Measurements from ENCODE around the gene DNAH1. TPM values are rescaled to one million over a fixed set of nuclear protein-coding genes. Genes with fewer than 3 reads are reported as not detected.

Gene DNAH1
- total and polyA plus RNA-seq, 9 donors, result 3.1 to 15.7 (median 7.8) TPM

GRCh38 chr3:52441772-52442332 is 125.7 kb downstream of the DNAH1 start:
- TF ChIP-seq POLR2A (IDR thresholded peaks at IDR 0.05) (no peak), CTCF (IDR thresholded peaks at IDR 0.05) (no peak), EP300 (IDR thresholded peaks at IDR 0.05) (no peak)
- Histone ChIP-seq H3K36me3 (no peaks in the 10 kb centered on the region), H3K4me3 (no peak overlapping the region), H3K27me3 (no peaks in the 10 kb centered on the region), H3K4me1 (ENCODE audit: insufficient read depth) (peaks cover 2% of the 10 kb centered on the region), H3K27ac (no peak overlapping the region), H3K9me3 (no peaks in the 10 kb centered on the region)
- intact Hi-C loops (cut with DNase I), result no loop called here
- WGBS, 3 donors, result 85 to 91% (median 88%) methylated on average over 13 to 18 of the region's 18 CpGs
- DNase-seq, result no peak

GRCh38 chr3:52442409-52443267 is 126.5 kb downstream of the DNAH1 start:
- intact Hi-C loops (cut with DNase I), result no loop called here
- Histone ChIP-seq H3K9me3 (no peaks in the 10 kb centered on the region), H3K4me3 (no peak overlapping the region), H3K27ac (no peak overlapping the region), H3K4me1 (ENCODE audit: insufficient read depth) (no peaks in the 10 kb centered on the region), H3K27me3 (no peaks in the 10 kb centered on the region), H3K36me3 (no peaks in the 10 kb centered on the region)
- whole genome bisulfite sequencing, 3 donors, result 92 to 93% (median 93%) methylated on average over 15 to 16 of the region's 16 CpGs
- TF ChIP-seq POLR2A (IDR thresholded peaks at IDR 0.05) (no peak), EP300 (IDR thresholded peaks at IDR 0.05) (no peak), CTCF (IDR thresholded peaks at IDR 0.05) (no peak)
- no peak for DNase-seq

GRCh38 chr3:52443268-52443610 is 127.1 kb downstream of the DNAH1 start:
- intact Hi-C loops (cut with DNase I), result no loop called here
- H3K27ac ChIP-seq, result no peak overlapping the region
- no peaks in the 10 kb centered on the region for H3K36me3 ChIP-seq
- no peaks in the 10 kb centered on the region for H3K27me3 ChIP-seq
- no peaks in the 10 kb centered on the region for H3K9me3 ChIP-seq
- 91 to 95% (median 91%) methylated on average over 8 of the region's 8 CpGs for WGBS, 3 donors
- DNase-seq, result no peak
- no peaks in the 10 kb centered on the region for H3K4me1 ChIP-seq (ENCODE audit: insufficient read depth)
- TF ChIP-seq EP300 (IDR thresholded peaks at IDR 0.05) (no peak), CTCF (IDR thresholded peaks at IDR 0.05) (no peak), POLR2A (IDR thresholded peaks at IDR 0.05) (no peak)
- no peak overlapping the region for H3K4me3 ChIP-seq

GRCh38 chr3:52443791-52444687 is 127.9 kb downstream of the DNAH1 start:
- no peak overlapping the region for H3K4me3 ChIP-seq
- intact Hi-C loops (cut with DNase I), result no loop called here
- H3K27me3 ChIP-seq, result no peaks in the 10 kb centered on the region
- H3K4me1 ChIP-seq (ENCODE audit: insufficient read depth), result no peaks in the 10 kb centered on the region
- H3K36me3 ChIP-seq, result no peaks in the 10 kb centered on the region
- WGBS, 3 donors, result 81 to 91% (median 87%) methylated on average over 25 of the region's 25 CpGs
- TF ChIP-seq EP300 (IDR thresholded peaks at IDR 0.05), result no peak
- no peak for TF ChIP-seq CTCF (IDR thresholded peaks at IDR 0.05)
- TF ChIP-seq POLR2A (IDR thresholded peaks at IDR 0.05), result no peak
- no peak overlapping the region for H3K27ac ChIP-seq
- no peak for DNase-seq
- no peaks in the 10 kb centered on the region for H3K9me3 ChIP-seq
